ENCODE measurements around the gene CNBD2.
A peak's percentile ranks its signal among the peaks of the same experiment; 100 is the strongest.
"Not testable (repeated sequence)": the region's sequence is repeated elsewhere in the genome, so short reads cannot be mapped to it uniquely, and the experiment has no call there.

The CNBD2 gene

GRCh38 chr20:35974256-35974655 is 5.9 kb downstream of the CNBD2 start:
- no peak for DNase-seq (ENCODE audit: low read depth in 4 of 4, low spot score in 1 of 4)

GRCh38 chr20:35975576-35976373 is 7.4 kb downstream of the CNBD2 start:
- no peak for DNase-seq (ENCODE audit: low read depth in 4 of 4, low spot score in 1 of 4)

GRCh38 chr20:35978041-35978513 is 9.7 kb downstream of the CNBD2 start:
- no peak for DNase-seq (ENCODE audit: low read depth in 4 of 4, low spot score in 1 of 4)

- DNase-seq (ENCODE audit: low read depth in 4 of 4, low spot score in 1 of 4), result no peak
Observed at GRCh38 chr20:35979544-35979943, 11.2 kb downstream of the CNBD2 start.

GRCh38 chr20:35981969-35982368 is 13.6 kb downstream of the CNBD2 start:
- DNase-seq (ENCODE audit: low read depth in 4 of 4, low spot score in 1 of 4), result no peak

- DNase-seq (ENCODE audit: low read depth in 4 of 4, low spot score in 1 of 4), result no peak
Observed at GRCh38 chr20:35984382-35984781, 16.0 kb downstream of the CNBD2 start.

GRCh38 chr20:35985806-35986205 is 17.4 kb downstream of the CNBD2 start:
- DNase-seq (ENCODE audit: low read depth in 4 of 4, low spot score in 1 of 4), result no peak

- no peak for DNase-seq (ENCODE audit: low read depth in 4 of 4, low spot score in 1 of 4)
Observed at GRCh38 chr20:35988910-35989463, 20.6 kb downstream of the CNBD2 start.

- DNase-seq (ENCODE audit: low read depth in 4 of 4, low spot score in 1 of 4), result no peak
Observed at GRCh38 chr20:35991142-35991771, 22.9 kb downstream of the CNBD2 start.

GRCh38 chr20:35992713-35993335 is 24.4 kb downstream of the CNBD2 start:
- DNase-seq (ENCODE audit: low read depth in 4 of 4, low spot score in 1 of 4), result peak; percentile 4 to 25 (median 6)

- peak; percentile 59 to 73 (median 66) for DNase-seq (ENCODE audit: low read depth in 4 of 4, low spot score in 1 of 4)
Observed at GRCh38 chr20:35994994-35995453, 26.6 kb downstream of the CNBD2 start.

- DNase-seq (ENCODE audit: low read depth in 4 of 4, low spot score in 1 of 4), result not testable (repeated sequence)
Observed at GRCh38 chr20:35996492-35996891, 28.1 kb downstream of the CNBD2 start.

GRCh38 chr20:36001331-36001730 is 32.9 kb downstream of the CNBD2 start:
- not testable (repeated sequence) for DNase-seq (ENCODE audit: low read depth in 4 of 4, low spot score in 1 of 4)

GRCh38 chr20:36002855-36003254 is 34.5 kb downstream of the CNBD2 start:
- no peak for DNase-seq (ENCODE audit: low read depth in 4 of 4, low spot score in 1 of 4)

- DNase-seq (ENCODE audit: low read depth in 4 of 4, low spot score in 1 of 4), result no peak
Observed at GRCh38 chr20:36004045-36004444, 35.7 kb downstream of the CNBD2 start.

GRCh38 chr20:36008461-36009035 is 40.2 kb downstream of the CNBD2 start:
- DNase-seq (ENCODE audit: low read depth in 4 of 4, low spot score in 1 of 4), result no peak

- no peak for DNase-seq (ENCODE audit: low read depth in 4 of 4, low spot score in 1 of 4)
Observed at GRCh38 chr20:36010076-36010475, 41.7 kb downstream of the CNBD2 start.

- no peak for DNase-seq (ENCODE audit: low read depth in 4 of 4, low spot score in 1 of 4)
Observed at GRCh38 chr20:36010825-36011224, 42.4 kb downstream of the CNBD2 start.

GRCh38 chr20:36015806-36016403 is 47.5 kb downstream of the CNBD2 start:
- no peak for DNase-seq (ENCODE audit: low read depth in 4 of 4, low spot score in 1 of 4)

- DNase-seq (ENCODE audit: low read depth in 4 of 4, low spot score in 1 of 4), result no peak
Observed at GRCh38 chr20:36017048-36017951, 48.9 kb downstream of the CNBD2 start.

All from stimulated activated CD4-positive, alpha-beta T cell treated with anti-CD3 and anti-CD28 coated beads, Interleukin-1b, Interleukin-23, amount 100 ng/mL, for 24 hours (primary cell).